GM18861 (cell line): ENCODE measurements around the gene MYL7.

Experiments
- ATAC-seq: cut with Tn5 transposase; IDR thresholded peaks from one replicate; pipeline ENCODE4 v1.9.1; 2021; ENCODE audit not compliant: unreplicated experiment

MYL7 gene

GRCh38 chr7:44101966-44102845, 38.9 kb downstream of the MYL7 start:
- ATAC-seq = no peak

DNA sequence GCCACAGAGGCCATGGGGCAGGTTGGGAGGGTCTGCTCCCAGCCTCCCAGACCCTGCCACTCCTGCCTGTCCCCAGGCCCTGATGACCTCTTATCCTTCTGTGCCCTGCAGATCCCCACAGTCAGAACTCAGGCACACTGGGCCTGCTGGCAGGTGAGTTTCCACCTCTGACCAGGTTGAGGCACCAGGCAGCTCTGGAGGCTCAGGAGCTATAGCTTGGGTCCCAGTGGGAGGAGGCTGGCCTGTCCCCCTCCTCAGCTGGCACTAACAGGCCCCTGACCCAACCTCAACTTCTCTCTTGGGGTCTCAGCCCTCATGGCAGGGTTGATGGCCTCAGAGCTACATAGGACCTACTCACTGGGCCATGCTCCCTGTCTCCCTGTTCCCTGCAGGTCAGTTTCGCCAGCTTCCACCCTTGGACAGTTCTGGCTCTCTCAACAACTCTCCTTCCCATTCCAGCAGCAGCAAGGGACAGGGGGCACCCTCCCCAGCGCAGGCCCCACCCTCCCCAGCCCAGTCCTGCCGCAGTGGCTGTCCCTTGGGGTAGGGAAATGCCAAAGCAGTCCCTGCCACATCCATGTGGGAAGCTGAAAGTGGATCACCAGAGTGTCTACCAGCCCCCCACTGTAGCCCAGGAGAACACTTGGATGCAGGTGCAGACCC, 39.7 kb downstream of the MYL7 start:
- ATAC-seq = no peak

DNA sequence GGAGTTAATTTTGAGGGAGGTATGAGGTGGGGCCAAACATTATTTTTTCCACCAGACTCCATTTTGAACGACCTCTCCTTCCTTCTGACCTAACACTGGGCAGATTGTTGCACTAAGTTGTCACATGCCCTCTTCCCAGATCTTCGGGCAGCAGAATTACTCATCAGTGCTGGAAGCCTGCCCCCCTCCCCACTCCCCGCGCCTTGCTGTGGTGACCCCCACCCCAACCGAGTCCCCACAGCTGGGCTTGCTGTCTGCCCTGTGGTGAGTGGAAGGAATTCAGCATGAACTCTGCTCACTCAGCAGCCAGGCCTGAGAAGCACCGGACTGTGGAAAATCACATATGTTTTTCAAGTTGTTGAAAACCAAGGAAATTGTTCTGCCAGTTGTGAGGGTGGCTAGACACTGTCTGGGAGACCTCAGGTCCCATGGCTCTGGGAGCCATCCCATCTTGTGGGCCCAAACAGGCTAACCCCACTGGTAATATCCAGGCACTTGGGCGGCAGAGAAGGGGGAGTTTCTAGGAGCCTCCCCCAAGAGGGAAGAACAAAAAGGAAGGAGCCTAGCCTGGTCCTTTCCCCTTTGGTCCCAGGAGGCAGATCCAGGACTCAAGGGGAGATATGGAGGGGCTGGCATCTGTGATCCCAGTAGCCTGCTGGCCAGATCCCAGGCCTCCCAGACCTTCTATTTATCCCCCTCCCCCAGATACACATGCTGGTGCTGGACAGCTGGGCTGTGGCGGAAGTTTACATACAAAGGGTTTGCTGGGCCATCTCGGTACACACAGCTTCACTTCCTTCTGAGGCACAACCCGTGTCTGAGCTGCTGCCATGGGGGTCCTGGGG, 40.5 kb downstream of the MYL7 start:
- ATAC-seq = no peak

DNA sequence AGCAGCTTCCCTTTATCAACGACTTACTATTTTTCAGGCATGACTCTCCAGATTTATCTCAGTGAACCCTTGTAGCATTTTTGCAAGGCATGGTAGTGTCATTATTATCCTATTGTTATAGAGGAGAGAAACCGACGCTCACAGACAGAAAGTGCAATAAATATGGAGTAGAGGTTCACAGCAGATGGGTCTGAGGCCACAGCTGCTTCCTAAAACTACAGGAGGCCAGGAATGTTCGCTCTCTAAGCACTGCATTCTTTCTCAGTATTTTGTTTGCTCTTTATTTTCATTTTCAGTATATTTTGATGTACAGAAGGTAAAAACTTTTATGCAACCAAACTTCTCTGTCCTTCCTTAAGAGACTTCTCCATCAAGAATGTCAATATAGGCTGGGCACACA, 41.5 kb downstream of the MYL7 start:
- no peak for ATAC-seq

- no peak for ATAC-seq
Observed at GRCh38 chr7:44098092-44099068, 42.8 kb downstream of the MYL7 start.

DNA sequence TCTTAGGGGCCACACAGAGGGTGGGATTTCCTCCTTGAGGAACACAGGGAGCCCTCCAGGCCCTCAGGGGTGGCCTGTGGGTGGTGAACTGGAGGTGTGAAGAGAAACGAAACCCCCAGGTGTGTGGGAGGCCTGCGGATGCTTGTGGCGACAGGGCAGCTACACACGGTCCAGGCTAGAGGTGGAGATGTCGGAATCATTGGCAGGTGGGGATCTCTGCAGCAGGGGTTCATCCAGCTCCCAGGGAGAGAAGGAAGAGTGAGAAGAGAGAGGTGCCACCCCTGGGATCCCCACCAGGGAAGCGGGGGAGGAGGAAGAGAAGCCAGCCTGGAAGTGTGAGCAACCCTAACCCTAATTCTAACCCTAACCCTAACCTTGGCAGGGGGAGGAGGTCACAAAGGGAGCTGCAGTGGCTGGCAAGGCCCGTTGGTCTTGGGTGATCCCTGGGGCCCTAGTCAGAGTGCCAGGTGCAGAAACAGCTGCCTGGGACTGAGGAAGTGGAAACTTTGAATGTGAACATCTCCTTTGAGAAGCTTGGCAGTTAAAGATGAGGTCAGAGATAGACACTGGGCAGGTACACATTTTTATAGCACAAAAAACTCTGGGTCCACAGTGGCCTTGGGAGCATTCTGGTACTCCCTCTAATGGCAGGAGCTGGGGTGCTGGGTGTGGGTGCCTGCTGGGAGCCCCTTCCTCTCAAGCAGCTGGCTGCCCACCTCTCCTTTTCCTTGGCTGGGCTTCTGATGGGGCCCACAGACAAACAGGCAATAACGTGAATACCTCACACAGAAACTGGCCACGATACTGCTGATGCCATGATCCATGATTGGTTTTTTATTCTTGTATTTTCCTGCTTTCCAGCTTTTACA, 43.8 kb downstream of the MYL7 start:
- ATAC-seq = peak; percentile 66

DNA sequence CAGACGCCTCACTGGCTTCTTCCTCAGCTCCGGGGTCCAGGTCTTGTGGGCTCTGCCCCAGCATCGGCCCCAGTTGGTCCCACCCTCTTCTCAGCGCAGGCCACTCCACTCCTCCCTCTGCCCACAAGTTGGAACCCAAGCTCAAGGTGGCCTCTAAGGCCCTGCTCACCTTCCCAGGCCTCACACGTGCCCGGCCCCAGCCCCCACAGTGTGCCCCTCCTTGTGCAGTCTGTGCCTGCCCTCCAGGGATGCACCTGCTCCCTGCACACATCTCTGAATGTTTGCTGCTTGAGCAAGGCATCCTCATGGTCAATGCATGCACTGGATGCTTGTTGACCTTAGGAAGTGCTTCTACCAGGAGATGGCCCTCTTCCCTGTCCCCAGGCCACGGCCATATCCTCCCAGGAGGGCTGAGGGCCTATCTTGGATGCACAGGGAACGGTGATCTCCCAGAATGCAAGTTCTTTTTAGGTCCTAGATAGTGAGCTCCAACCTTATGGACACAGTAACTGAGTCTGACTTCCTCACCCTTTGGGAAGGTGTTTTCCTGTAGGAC, 44.7 kb downstream of the MYL7 start:
- ATAC-seq = no peak

- ATAC-seq = no peak
Observed at GRCh38 chr7:44095781-44096180, 45.4 kb downstream of the MYL7 start.

GRCh38 chr7:44094883-44095592, 46.1 kb downstream of the MYL7 start:
- ATAC-seq = no peak

GRCh38 chr7:44094365-44094764, 46.8 kb downstream of the MYL7 start:
- no peak for ATAC-seq

GRCh38 chr7:44093102-44093641, 48.0 kb downstream of the MYL7 start:
- no peak for ATAC-seq
